Breast epithelium (tissue), 3 donors: Measurements from ENCODE around the gene OOSP4A.

Experiments
- CTCF ChIP-seq, 3 donors: fragments of 450-650 bp; IDR thresholded peaks; one replicate each; pipeline ENCODE4 v1.5.1; 2016 to 2017; ENCODE audit warnings: antibody characterized with exemption in 3 of 3, mild to moderate bottlenecking in 3 of 3, moderate library complexity in 3 of 3
- POLR2A ChIP-seq: fragments of 450-650 bp; IDR thresholded peaks from one replicate; pipeline ENCODE4 v1.6.1; 2016; ENCODE audit warnings: antibody characterized with exemption, mild to moderate bottlenecking, moderate library complexity

GRCh38 chr11:59962107-59962482 lies 1.7 kb upstream of the OOSP4A start:
- TF ChIP-seq CTCF (IDR thresholded peaks at IDR 0.05) (no peak), POLR2A (no peak)
